Activated naive CD4-positive, alpha-beta T cell (primary cell): ENCODE data around the gene FAH.
A peak's percentile ranks its signal among the peaks of the same experiment; 100 is the strongest.
"Not testable (repeated sequence)": the region's sequence is repeated elsewhere in the genome, so short reads cannot be mapped to it uniquely, and the experiment has no call there.

Source experiments
- DNase-seq, 4 experiments: peaks; one replicate each; lab custom pipeline; 2025; lab: John Stamatoyannopoulos, UW

FAH gene

GRCh38 chr15:80152896-80153876 is at the start of gene FAH:
FAH (plus strand) TSS chr15:80152999; CDS start chr15:80153055, 56 bp downstream.
- DNase-seq = peak in 1 of 4 experiments; percentile 47

- DNase-seq = no peak
Observed at GRCh38 chr15:80105193-80105592, 47.6 kb upstream of the FAH start.

- DNase-seq = no peak
Observed at GRCh38 chr15:80105595-80105994, 47.2 kb upstream of the FAH start.

GRCh38 chr15:80106051-80106450 is 46.7 kb upstream of the FAH start:
- DNase-seq = no peak

- no peak for DNase-seq
Observed at GRCh38 chr15:80107204-80107603, 45.6 kb upstream of the FAH start.

GRCh38 chr15:80107774-80108173 is 45.0 kb upstream of the FAH start:
- DNase-seq = no peak

GRCh38 chr15:80109388-80109787 is 43.4 kb upstream of the FAH start:
- no peak for DNase-seq

- DNase-seq = no peak
Observed at GRCh38 chr15:80110920-80111319, 41.9 kb upstream of the FAH start.

- no peak for DNase-seq
Observed at GRCh38 chr15:80114114-80114513, 38.7 kb upstream of the FAH start.

- no peak for DNase-seq
Observed at GRCh38 chr15:80115021-80115420, 37.8 kb upstream of the FAH start.

- DNase-seq = no peak
Observed at GRCh38 chr15:80118956-80119355, 33.8 kb upstream of the FAH start.

GRCh38 chr15:80120636-80121035 is 32.2 kb upstream of the FAH start:
- DNase-seq = no peak

- no peak for DNase-seq
Observed at GRCh38 chr15:80121546-80121945, 31.3 kb upstream of the FAH start.

GRCh38 chr15:80123034-80123433 is 29.8 kb upstream of the FAH start:
- DNase-seq = no peak

GRCh38 chr15:80127253-80127652 is 25.5 kb upstream of the FAH start:
- DNase-seq = not testable (repeated sequence)

- DNase-seq = no peak
Observed at GRCh38 chr15:80127911-80128310, 24.9 kb upstream of the FAH start.

GRCh38 chr15:80132382-80132781 is 20.4 kb upstream of the FAH start:
- no peak for DNase-seq

- DNase-seq = no peak
Observed at GRCh38 chr15:80136854-80137253, 15.9 kb upstream of the FAH start.

- no peak for DNase-seq
Observed at GRCh38 chr15:80138961-80139360, 13.8 kb upstream of the FAH start.

- DNase-seq = no peak
Observed at GRCh38 chr15:80140909-80141308, 11.9 kb upstream of the FAH start.

- no peak for DNase-seq
Observed at GRCh38 chr15:80141916-80142598, 10.7 kb upstream of the FAH start.

GRCh38 chr15:80142646-80143045 is 10.2 kb upstream of the FAH start:
- no peak for DNase-seq

- DNase-seq = no peak
Observed at GRCh38 chr15:80151148-80151547, 1.7 kb upstream of the FAH start.
